Choroid plexus epithelial cell (primary cell): Measurements from ENCODE around the gene SLC11A2.

Experiments used
- DNase-seq: peaks from one replicate; pipeline ENCODE4 v3.0.0-alpha.2; 2010; ENCODE audit warnings: low read depth
- H3K4me3 ChIP-seq: 2 replicates; pipeline ENCODE4 v1.5.1; 2011; ENCODE audit warnings: low read depth, mild to moderate bottlenecking, control low read depth, low read length, moderate library complexity
- TF ChIP-seq, protein P1 (sequence below): conservative IDR thresholded peaks from 2 replicates; pipeline ENCODE4 v1.5.1; 2011; ENCODE audit warnings: low read depth, mild to moderate bottlenecking, control low read depth, inconsistent platforms, low read length, moderate library complexity

The SLC11A2 gene

DNA sequence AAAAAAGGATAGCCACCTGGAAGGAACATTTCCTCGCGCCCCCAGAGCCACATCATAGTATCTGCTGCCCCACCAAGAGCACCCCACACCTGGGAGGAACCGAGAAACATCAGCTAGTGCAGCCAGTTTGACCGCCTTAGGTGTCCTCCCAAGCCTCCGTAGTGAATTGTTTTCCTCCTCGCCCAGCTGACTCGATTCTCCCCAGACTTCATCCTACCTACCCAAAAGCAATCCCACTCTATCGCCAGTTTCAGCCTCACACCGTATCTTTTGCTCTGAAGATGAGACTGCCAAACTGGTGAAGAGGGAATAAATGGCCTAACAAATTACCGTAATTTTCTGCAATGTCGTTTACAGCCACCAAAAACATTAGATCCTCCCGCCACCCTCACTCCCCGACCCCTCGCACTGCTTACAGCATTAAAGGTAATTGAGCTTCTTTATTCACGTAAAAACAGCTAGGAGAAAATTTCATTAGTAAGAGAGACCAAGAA is 1.2 kb upstream of the SLC11A2 start:
- DNase-seq = no peak
- TF ChIP-seq, protein P1, sequence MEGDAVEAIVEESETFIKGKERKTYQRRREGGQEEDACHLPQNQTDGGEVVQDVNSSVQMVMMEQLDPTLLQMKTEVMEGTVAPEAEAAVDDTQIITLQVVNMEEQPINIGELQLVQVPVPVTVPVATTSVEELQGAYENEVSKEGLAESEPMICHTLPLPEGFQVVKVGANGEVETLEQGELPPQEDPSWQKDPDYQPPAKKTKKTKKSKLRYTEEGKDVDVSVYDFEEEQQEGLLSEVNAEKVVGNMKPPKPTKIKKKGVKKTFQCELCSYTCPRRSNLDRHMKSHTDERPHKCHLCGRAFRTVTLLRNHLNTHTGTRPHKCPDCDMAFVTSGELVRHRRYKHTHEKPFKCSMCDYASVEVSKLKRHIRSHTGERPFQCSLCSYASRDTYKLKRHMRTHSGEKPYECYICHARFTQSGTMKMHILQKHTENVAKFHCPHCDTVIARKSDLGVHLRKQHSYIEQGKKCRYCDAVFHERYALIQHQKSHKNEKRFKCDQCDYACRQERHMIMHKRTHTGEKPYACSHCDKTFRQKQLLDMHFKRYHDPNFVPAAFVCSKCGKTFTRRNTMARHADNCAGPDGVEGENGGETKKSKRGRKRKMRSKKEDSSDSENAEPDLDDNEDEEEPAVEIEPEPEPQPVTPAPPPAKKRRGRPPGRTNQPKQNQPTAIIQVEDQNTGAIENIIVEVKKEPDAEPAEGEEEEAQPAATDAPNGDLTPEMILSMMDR = no peak
- no peak overlapping the region for H3K4me3 ChIP-seq

DNA sequence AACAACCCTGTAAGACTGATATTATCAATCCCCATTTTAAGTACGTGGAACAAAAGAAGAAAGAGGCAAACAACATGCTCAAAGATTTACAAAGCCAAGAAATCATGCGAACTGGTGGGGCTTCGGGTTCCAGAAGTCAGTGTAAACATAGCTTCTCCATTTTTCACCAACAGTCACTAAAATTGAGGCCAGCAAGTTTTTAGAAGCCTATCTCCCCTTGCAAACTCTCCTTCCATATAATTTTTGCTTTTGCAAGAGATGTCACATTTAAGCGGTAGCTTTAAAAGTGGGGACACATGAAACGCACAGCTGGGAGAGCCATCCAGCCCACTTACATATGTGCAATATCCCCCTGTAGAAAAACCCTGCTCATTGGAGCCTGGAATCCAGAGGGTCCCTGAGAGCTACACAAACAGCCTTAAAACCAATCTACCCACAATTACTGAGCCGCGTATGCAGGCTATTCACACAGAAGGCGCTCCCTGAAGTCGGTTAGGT is 797 bp downstream of the SLC11A2 start:
- H3K4me3 ChIP-seq = peak overlapping the region; percentile 89
- DNase-seq = no peak
- TF ChIP-seq, protein P1 = no peak

DNA sequence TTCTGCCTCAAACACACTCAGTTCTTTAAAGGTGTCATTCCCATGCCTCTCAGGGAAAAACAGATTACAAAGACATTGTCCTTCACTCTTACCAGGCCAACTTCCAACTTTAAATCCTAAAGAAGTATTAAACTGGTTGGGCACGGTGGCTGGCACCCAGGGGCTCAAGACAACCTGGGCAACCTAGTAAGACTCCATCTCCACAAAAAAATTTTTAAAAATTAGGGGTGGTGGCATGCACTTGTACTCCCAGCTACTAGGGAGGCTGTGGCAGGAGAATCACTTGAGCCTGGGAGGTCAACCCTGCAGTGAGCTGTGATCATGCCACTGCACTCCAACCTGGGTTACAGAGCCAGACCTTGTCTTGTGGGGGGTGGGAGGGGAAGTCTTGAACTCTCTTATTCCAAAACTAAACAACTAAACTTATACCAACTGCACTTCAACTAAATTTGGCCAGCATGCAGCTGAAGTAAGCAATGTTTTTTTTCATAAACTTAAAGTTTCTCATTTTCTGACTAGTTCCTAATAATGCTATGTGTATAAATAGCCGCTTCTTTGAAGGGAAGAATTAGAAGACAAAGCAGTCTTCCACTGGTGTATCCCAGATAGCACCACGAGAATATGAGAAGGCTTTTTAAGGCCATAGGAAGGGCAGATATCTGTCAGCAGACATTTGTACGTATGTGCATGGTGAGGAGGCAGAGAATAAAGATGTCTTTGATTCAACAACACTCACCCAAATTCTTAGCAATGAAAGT is 2.4 kb downstream of the SLC11A2 start:
- TF ChIP-seq, protein P1 = no peak
- H3K4me3 ChIP-seq = peak overlapping the region; percentile 89
- peak; percentile 40 for DNase-seq

DNA sequence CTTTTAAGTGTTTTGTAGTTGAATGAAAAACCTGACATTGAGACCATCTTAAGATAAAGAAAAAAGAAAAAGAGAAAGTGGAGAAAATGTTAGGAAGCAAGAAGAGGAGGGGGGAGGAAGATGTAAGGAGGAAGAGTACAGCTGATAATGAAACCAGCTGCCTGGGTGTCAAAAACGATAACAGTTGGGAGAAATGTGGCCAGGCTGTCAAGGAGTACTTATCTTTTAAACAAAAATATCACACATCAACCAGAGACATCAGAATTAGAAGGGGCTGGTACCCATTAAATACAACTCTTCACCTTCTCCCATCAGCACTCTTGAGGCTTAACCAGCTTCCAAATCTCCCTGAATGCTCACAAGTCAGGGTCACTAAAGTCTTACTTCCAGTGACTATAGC is 4.5 kb downstream of the SLC11A2 start:
- TF ChIP-seq, protein P1 = no peak
- no peak overlapping the region for H3K4me3 ChIP-seq
- DNase-seq = no peak

DNA sequence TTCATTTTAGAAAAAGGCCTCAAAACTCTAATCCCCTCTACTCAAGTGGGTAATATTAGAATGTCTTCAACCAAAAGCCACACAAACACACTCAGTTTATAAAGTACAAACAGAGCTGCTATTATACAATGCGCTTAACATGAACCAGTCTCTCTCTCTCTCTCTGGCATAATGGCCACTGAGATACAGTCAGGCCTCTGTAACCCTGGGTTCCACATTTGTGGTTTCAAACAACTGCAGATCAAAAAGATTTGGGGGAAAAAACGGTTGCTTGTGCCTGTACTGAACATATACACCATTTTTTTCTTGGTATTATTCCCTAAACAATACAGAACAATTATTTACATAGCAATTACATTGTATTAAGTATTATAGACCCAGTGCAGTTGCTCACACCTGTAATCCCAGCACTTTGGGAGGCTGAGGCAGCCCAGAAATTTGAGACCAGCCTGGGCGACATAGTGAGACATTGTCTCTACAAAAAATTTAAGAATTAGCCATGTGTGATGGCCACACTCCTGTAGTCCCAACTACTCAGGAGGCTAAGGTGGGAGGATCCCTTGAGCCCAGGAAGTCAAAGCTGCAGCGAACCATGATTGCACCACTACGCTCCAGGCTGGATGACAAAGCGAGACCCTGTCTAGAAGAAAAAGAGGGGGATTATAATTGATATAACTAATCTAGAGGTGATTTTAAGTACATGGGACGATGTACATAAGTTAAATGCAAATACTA is 5.6 kb downstream of the SLC11A2 start:
- H3K4me3 ChIP-seq = no peak overlapping the region
- TF ChIP-seq, protein P1 = no peak
- no peak for DNase-seq

DNA sequence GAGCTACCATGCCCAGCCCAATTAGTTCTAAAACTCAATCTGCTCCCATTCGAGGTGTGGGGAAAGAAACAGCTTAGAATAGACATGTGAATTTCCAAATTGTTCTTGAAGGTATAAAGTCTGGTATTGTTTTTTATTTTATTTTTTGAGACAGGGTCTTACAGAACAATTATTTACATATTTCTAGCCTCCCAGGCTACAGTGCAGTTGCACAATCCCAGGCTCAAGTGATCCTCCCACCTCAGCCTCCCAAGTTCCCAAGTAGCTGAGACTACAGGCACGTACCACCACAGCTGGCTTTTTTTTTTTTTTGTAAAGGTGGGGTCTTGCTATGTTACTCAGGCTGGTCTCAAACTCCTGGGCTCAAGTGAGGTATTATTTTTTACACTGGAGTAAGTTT is 6.3 kb downstream of the SLC11A2 start:
- no peak overlapping the region for H3K4me3 ChIP-seq
- DNase-seq = no peak
- TF ChIP-seq, protein P1 = no peak
